Progenitor cell of endocrine pancreas (in vitro differentiated cells): Measurements from ENCODE around the gene ZBTB1. TPM values are rescaled to one million over a fixed set of nuclear protein-coding genes. Genes with fewer than 3 reads are reported as not detected.
A peak's percentile ranks its signal among the peaks of the same experiment; 100 is the strongest.

ENCODE experiments used
- DNase-seq: peaks from one replicate; pipeline ENCODE4 v3.0.0; 2021; ENCODE audit warnings: low spot score; ENCODE audit not compliant: unreplicated experiment
- H3K27ac Mint-ChIP-seq: 2 replicates; pipeline ENCODE4 v1.8.0; 2021; ENCODE audit warnings: mild to moderate bottlenecking, moderate library complexity, mixed read lengths
- H3K27me3 Mint-ChIP-seq: 2 replicates; pipeline ENCODE4 v1.8.0; 2021; ENCODE audit warnings: mixed read lengths
- H3K36me3 Mint-ChIP-seq: 2 replicates; pipeline ENCODE4 v1.8.0; 2022; ENCODE audit warnings: mixed read lengths; ENCODE audit not compliant: insufficient read depth
- H3K4me1 Mint-ChIP-seq: 2 replicates; pipeline ENCODE4 v1.8.0; 2021; ENCODE audit warnings: low read depth, mixed read lengths
- H3K4me3 Mint-ChIP-seq: 2 replicates; pipeline ENCODE4 v1.8.0; 2021; ENCODE audit warnings: low read depth, mild to moderate bottlenecking, moderate library complexity, mixed read lengths
- H3K9me3 Mint-ChIP-seq: 2 replicates; pipeline ENCODE4 v1.8.0; 2021; ENCODE audit warnings: low read depth, mixed read lengths
- total RNA-seq: library from RNA; stranded (reverse); gene quantifications from 2 replicates; pipeline ENCODE4 v1.2.1, GENCODE V29; 2021
- TF ChIP-seq, protein P1 (sequence below): fragments of 200-600 bp; sonication (generic); IDR thresholded peaks from one replicate; pipeline ENCODE4 v1.5.0; 2021; ENCODE audit warnings: antibody characterized with exemption, mild to moderate bottlenecking; ENCODE audit not compliant: unreplicated experiment

ZBTB1 gene
- total RNA-seq, 1 donor from 2014 or later: 43.6 TPM

GRCh38 chr14:64464651-64465050 lies 39.9 kb upstream of the ZBTB1 start:
- peak overlapping the region; percentile 79 for H3K4me3 Mint-ChIP-seq
- no peaks in the 10 kb centered on the region for H3K9me3 Mint-ChIP-seq
- DNase-seq: no peak
- H3K27me3 Mint-ChIP-seq: peaks cover 13% of the 10 kb centered on the region
- H3K36me3 Mint-ChIP-seq: peaks cover 2% of the 10 kb centered on the region
- TF ChIP-seq, protein P1, sequence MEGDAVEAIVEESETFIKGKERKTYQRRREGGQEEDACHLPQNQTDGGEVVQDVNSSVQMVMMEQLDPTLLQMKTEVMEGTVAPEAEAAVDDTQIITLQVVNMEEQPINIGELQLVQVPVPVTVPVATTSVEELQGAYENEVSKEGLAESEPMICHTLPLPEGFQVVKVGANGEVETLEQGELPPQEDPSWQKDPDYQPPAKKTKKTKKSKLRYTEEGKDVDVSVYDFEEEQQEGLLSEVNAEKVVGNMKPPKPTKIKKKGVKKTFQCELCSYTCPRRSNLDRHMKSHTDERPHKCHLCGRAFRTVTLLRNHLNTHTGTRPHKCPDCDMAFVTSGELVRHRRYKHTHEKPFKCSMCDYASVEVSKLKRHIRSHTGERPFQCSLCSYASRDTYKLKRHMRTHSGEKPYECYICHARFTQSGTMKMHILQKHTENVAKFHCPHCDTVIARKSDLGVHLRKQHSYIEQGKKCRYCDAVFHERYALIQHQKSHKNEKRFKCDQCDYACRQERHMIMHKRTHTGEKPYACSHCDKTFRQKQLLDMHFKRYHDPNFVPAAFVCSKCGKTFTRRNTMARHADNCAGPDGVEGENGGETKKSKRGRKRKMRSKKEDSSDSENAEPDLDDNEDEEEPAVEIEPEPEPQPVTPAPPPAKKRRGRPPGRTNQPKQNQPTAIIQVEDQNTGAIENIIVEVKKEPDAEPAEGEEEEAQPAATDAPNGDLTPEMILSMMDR: no peak
- peak overlapping the region; percentile 73 for H3K27ac Mint-ChIP-seq
- H3K4me1 Mint-ChIP-seq: peaks cover 4% of the 10 kb centered on the region

- peak within 1 kb of the TSS; percentile 77 for H3K27ac Mint-ChIP-seq
- peak within 1 kb of the TSS; percentile 84 for H3K4me3 Mint-ChIP-seq
- H3K36me3 Mint-ChIP-seq: peaks cover 2% of the 10 kb centered on the region
Measured at GRCh38 chr14:64465191-64465822, 39.3 kb upstream of the ZBTB1 start, which contains the start of gene AKAP5. Gene AKAP5 (plus strand): TSS chr14:64465499. CDS start chr14:64468395, 2,896 bp downstream.

DNA sequence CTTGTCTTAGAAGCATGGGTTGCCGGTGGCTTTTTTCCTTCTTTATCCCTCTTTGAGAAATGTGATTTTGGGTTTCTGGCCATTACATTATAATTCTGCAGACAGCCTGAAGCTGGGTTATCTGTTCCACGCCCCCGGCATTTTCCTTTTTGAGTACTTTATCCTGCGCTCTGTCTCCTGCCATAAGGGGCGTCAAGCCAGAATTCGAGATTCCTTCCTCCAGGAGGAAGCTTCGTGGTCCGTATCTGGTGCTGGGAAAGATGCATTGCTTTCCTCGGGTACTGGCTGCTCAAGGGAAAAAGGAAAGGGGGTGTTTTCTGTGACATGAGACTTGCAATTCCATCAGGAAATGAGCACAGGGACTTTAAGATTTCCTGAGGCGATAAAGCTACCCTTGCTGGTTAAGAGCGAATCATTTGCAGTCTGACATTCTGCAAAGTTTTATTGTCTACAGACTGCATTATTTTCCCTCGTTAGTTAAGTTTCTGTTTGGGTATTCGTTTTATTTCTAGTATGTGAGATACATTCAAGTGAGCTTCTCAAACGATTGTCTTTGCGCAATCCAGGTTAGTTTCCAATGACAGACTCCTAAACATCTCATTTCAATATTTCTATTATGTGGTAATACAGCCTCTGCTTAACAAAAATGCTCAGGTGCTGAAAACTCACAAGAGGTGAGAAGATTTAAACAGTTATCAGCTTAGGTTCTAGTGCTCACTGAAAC lies 38.6 kb upstream of the ZBTB1 start:
- H3K27me3 Mint-ChIP-seq: peaks cover 13% of the 10 kb centered on the region
- peak overlapping the region; percentile 77 for H3K27ac Mint-ChIP-seq
- H3K4me1 Mint-ChIP-seq: peaks cover 4% of the 10 kb centered on the region
- H3K4me3 Mint-ChIP-seq: peak overlapping the region; percentile 84
- TF ChIP-seq, protein P1: peak; percentile 35
- H3K9me3 Mint-ChIP-seq: no peaks in the 10 kb centered on the region
- H3K36me3 Mint-ChIP-seq: peaks cover under 1% of the 10 kb centered on the region
- DNase-seq: no peak

More at GRCh38 chr14:64465191-64465822, 39.3 kb upstream of the ZBTB1 start, which contains the start of gene AKAP5:
- DNase-seq: peak; percentile 81
- Mint-ChIP-seq H3K27me3 (peaks cover 13% of the 10 kb centered on the region), H3K9me3 (no peaks in the 10 kb centered on the region), H3K4me1 (peaks cover 4% of the 10 kb centered on the region)
- TF ChIP-seq, protein P1: no peak

- H3K36me3 Mint-ChIP-seq: no peaks in the 10 kb centered on the region
- H3K4me3 Mint-ChIP-seq: no peak overlapping the region
- DNase-seq: no peak
- H3K9me3 Mint-ChIP-seq: no peaks in the 10 kb centered on the region
- no peak overlapping the region for H3K27ac Mint-ChIP-seq
- peaks cover 13% of the 10 kb centered on the region for H3K27me3 Mint-ChIP-seq
- TF ChIP-seq, protein P1: no peak
- peaks cover 4% of the 10 kb centered on the region for H3K4me1 Mint-ChIP-seq
Measured at GRCh38 chr14:64467101-64467500, 37.5 kb upstream of the ZBTB1 start.

GRCh38 chr14:64467566-64467965 lies 37.0 kb upstream of the ZBTB1 start:
- Mint-ChIP-seq H3K27ac (no peak overlapping the region), H3K4me1 (peaks cover 4% of the 10 kb centered on the region), H3K36me3 (no peaks in the 10 kb centered on the region), H3K9me3 (no peaks in the 10 kb centered on the region), H3K27me3 (peaks cover 13% of the 10 kb centered on the region), H3K4me3 (no peak overlapping the region)
- no peak for DNase-seq
- TF ChIP-seq, protein P1: no peak
